SK-N-MC (cell line): ENCODE measurements around the gene MACROD2.

Experiments used
- EZH2 ChIP-seq: fragments of 200-600 bp; sonication (generic); IDR thresholded peaks from one replicate; pipeline ENCODE4 v1.6.1; 2017; ENCODE audit warnings: antibody characterized with exemption
- POLR2AphosphoS5 ChIP-seq: IDR thresholded peaks from 2 replicates; pipeline ENCODE4 v1.6.1; 2012; ENCODE audit warnings: mild to moderate bottlenecking, low read depth, low read length, borderline replicate concordance

- TF ChIP-seq EZH2, result no peak
- TF ChIP-seq POLR2AphosphoS5, result no peak
These were observed 1073.2 kb downstream of the MACROD2 start for GRCh38 chr20:15068486-15068885.
